ENCODE measurements around the gene INPP4A.

DNA sequence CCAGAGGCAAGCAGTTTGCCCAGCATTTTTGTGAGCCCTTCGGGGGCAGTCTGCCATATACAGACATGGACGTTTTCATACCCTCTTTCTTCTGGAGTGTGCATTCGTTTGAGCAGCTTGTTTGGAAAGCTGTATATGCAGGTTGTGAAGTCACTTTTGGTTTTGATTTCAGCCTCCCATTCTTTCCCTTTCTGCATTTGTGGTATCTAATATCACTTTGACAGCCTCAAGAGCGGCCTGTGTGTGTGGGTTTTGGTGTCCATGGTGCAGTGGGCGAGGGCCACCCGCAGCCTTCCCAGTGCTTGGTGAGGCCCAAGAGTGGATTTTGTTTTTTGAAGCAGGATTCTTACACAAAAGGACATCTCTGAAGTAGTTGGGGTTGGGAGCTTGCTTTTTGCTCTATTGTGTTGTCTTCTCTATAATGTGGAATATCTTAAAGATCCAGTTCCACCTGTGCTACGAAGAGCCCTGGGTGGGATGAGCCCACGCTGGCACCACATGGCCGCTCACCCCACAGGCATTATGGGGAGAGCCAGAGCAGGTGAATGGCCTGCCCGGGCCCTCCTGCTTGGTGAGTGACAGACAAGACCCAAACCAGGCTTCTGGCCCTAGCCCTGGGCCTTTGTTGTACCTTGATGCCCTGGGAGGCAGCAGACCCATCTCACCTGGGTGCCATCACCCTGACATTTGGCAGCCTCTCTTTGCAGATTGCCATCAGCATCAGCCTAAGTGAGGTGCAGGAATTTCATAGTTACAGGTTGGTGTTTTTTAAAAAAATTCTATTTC lies 29.5 kb downstream of the INPP4A start:
- TF ChIP-seq, protein P1, sequence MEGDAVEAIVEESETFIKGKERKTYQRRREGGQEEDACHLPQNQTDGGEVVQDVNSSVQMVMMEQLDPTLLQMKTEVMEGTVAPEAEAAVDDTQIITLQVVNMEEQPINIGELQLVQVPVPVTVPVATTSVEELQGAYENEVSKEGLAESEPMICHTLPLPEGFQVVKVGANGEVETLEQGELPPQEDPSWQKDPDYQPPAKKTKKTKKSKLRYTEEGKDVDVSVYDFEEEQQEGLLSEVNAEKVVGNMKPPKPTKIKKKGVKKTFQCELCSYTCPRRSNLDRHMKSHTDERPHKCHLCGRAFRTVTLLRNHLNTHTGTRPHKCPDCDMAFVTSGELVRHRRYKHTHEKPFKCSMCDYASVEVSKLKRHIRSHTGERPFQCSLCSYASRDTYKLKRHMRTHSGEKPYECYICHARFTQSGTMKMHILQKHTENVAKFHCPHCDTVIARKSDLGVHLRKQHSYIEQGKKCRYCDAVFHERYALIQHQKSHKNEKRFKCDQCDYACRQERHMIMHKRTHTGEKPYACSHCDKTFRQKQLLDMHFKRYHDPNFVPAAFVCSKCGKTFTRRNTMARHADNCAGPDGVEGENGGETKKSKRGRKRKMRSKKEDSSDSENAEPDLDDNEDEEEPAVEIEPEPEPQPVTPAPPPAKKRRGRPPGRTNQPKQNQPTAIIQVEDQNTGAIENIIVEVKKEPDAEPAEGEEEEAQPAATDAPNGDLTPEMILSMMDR (conservative IDR thresholded peaks at IDR 0.05; ENCODE audit: low read depth, low read length) = no peak
- TF ChIP-seq EZH2 (IDR thresholded peaks at IDR 0.05; ENCODE audit: low read length, unreplicated experiment) = no peak

Data from PC-3 (cell line).